Thyroid gland (tissue), 4 donors: ENCODE measurements around the gene MAD1L1. TPM values are rescaled to one million over a fixed set of nuclear protein-coding genes. Genes with fewer than 3 reads are reported as not detected.

ENCODE experiments used
- DNase-seq, 2 donors: peaks; one replicate each; pipeline ENCODE4 v3.0.0-alpha.2; 2019
- H3K27ac ChIP-seq, 3 donors: fragments of 200-600 bp; sonication (generic); 1 replicate in 2 of 3; 2 replicates in 1 of 3; pipeline ENCODE4 v1.5.1; 2016 to 2019; ENCODE audit warnings: mild to moderate bottlenecking in 1 of 3, moderate library complexity in 1 of 3
- H3K27me3 ChIP-seq: fragments of 200-600 bp; sonication (generic); one replicate; pipeline ENCODE4 v1.5.1; 2019
- H3K36me3 ChIP-seq, 2 donors: fragments of 200-600 bp; sonication (generic); one replicate each; pipeline ENCODE4 v1.5.1; 2016 to 2019
- H3K4me1 ChIP-seq, 2 donors: fragments of 200-600 bp; sonication (generic); one replicate each; pipeline ENCODE4 v1.5.1; 2017 to 2019
- H3K4me3 ChIP-seq, 3 donors: fragments of 200-600 bp; sonication (generic); replicated peaks in 1 of 3; 1 replicate in 2 of 3; 2 replicates in 1 of 3; pipeline ENCODE4 v1.5.1; 2016; ENCODE audit warnings: mild to moderate bottlenecking in 1 of 3
- H3K9me3 ChIP-seq: fragments of 200-600 bp; sonication (generic); one replicate; pipeline ENCODE4 v1.5.1; 2017
- CTCF ChIP-seq, 6 experiments: fragments of 200-600 bp in 3 of 6; fragments of 450-650 bp in 3 of 6; sonication (generic) in 3 of 6; IDR thresholded peaks; one replicate each; pipeline ENCODE4 v1.5.1; 2016 to 2019; ENCODE audit warnings: antibody characterized with exemption in 6 of 6, mild to moderate bottlenecking in 2 of 6, inconsistent platforms in 1 of 6, moderate library complexity in 1 of 6
- POLR2A ChIP-seq, 2 donors: fragments of 450-650 bp; IDR thresholded peaks; one replicate each; pipeline ENCODE4 v1.6.1; 2017; ENCODE audit warnings: antibody characterized with exemption in 2 of 2, mild to moderate bottlenecking in 2 of 2, moderate library complexity in 1 of 2
- WGBS, 2 donors: methylation state at CpG; one replicate each; pipeline ENCODE4 v1.1.5; 2017; 5-methylcytosine and 5-hydroxymethylcytosine counted together
- intact Hi-C: fragments of 100-400 bp; cut with DNase I; formaldehyde crosslinking; loops from one replicate; pipeline ENCODE4 v1.15.1; 2023
- total RNA-seq, 4 donors: library from RNA; depleted of rRNA; stranded (reverse); fragments of >200 nt; gene quantifications; one replicate each; pipeline ENCODE4 v1.2.3, GENCODE V29; 2016

The MAD1L1 gene
- total RNA-seq, 4 donors from 2014 or later, result 27.4 to 38.6 (median 33.9) TPM

- WGBS, 2 donors, result 93 to 98% methylated on average over 5 to 18 of the region's 18 CpGs
- Histone ChIP-seq H3K27ac (no peak overlapping the region), H3K36me3 (no peaks in the 10 kb centered on the region), H3K27me3 (no peaks in the 10 kb centered on the region), H3K4me1 (no peaks in the 10 kb centered on the region), H3K9me3 (no peaks in the 10 kb centered on the region), H3K4me3 (no peak overlapping the region)
- DNase-seq, result no peak
- intact Hi-C loops, result no loop called here
- TF ChIP-seq POLR2A (IDR thresholded peaks at IDR 0.05), result no peak
- no peak for TF ChIP-seq CTCF (IDR thresholded peaks at IDR 0.05)
Observed at GRCh38 chr7:2125931-2126330, 106.8 kb downstream of the MAD1L1 start.

- Histone ChIP-seq H3K27ac (no peak overlapping the region), H3K36me3 (no peaks in the 10 kb centered on the region), H3K27me3 (no peaks in the 10 kb centered on the region), H3K9me3 (no peaks in the 10 kb centered on the region), H3K4me1 (no peaks in the 10 kb centered on the region), H3K4me3 (no peak overlapping the region)
- DNase-seq, result no peak
- TF ChIP-seq POLR2A (IDR thresholded peaks at IDR 0.05) (no peak), CTCF (IDR thresholded peaks at IDR 0.05) (no peak)
- intact Hi-C loops, result no loop called here
- 72 to 87% methylated on average over 5 to 13 of the region's 25 CpGs for WGBS, 2 donors
Observed at GRCh38 chr7:2124604-2125345, 108.0 kb downstream of the MAD1L1 start.

GRCh38 chr7:2123916-2124315, 108.8 kb downstream of the MAD1L1 start:
- Histone ChIP-seq H3K9me3 (no peaks in the 10 kb centered on the region), H3K36me3 (no peaks in the 10 kb centered on the region), H3K4me3 (no peak overlapping the region), H3K4me1 (no peaks in the 10 kb centered on the region), H3K27ac (no peak overlapping the region), H3K27me3 (no peaks in the 10 kb centered on the region)
- intact Hi-C loops, result no loop called here
- no peak for DNase-seq
- TF ChIP-seq POLR2A (IDR thresholded peaks at IDR 0.05) (no peak), CTCF (IDR thresholded peaks at IDR 0.05) (no peak)
- 84 to 90% methylated on average over 6 to 9 of the region's 14 CpGs for WGBS, 2 donors

GRCh38 chr7:2123360-2123759, 109.4 kb downstream of the MAD1L1 start:
- Histone ChIP-seq H3K27me3 (no peaks in the 10 kb centered on the region), H3K27ac (no peak overlapping the region), H3K36me3 (no peaks in the 10 kb centered on the region), H3K4me1 (no peaks in the 10 kb centered on the region), H3K9me3 (no peaks in the 10 kb centered on the region), H3K4me3 (no peak overlapping the region)
- DNase-seq, result no peak
- 92 to 96% methylated on average over 18 to 25 of the region's 25 CpGs for WGBS, 2 donors
- TF ChIP-seq CTCF (IDR thresholded peaks at IDR 0.05), result no peak
- TF ChIP-seq POLR2A (IDR thresholded peaks at IDR 0.05), result no peak
- intact Hi-C loops, result no loop called here

- no peak for DNase-seq
- no peak for TF ChIP-seq CTCF (IDR thresholded peaks at IDR 0.05)
- TF ChIP-seq POLR2A (IDR thresholded peaks at IDR 0.05), result no peak
- Histone ChIP-seq H3K36me3 (no peaks in the 10 kb centered on the region), H3K4me1 (peaks cover 0 to 4% of the 10 kb centered on the region in 2 donors), H3K9me3 (no peaks in the 10 kb centered on the region), H3K27ac (no peak overlapping the region), H3K27me3 (no peaks in the 10 kb centered on the region), H3K4me3 (no peak overlapping the region)
- intact Hi-C loops, result no loop called here
- WGBS, 2 donors, result 97% methylated on average over 11 to 16 of the region's 16 CpGs
Observed at GRCh38 chr7:2122651-2123050, 110.1 kb downstream of the MAD1L1 start.
